IMR-90 (cell line): Measurements from ENCODE around the gene NKAIN1. TPM values are rescaled to one million over a fixed set of nuclear protein-coding genes. Genes with fewer than 3 reads are reported as not detected.

Experiments used
- ATAC-seq: fragments of 200-7000 bp; cut with Tn5 transposase; 2 replicates; pipeline ENCODE4 v1.9.1; 2020; ENCODE audit warnings: low read depth, mild to moderate bottlenecking, moderate library complexity
- BruUV-seq: library from RNA; stranded (reverse); fragments of 400-500 nt; replicated peaks from 2 replicates; lab custom pipeline; 2021; lab: Mats Ljungman, UMichigan
- CTCF ChIA-PET: fragments of 300-600 bp; formaldehyde crosslinking; extraction: SDS; loops from one replicate; lab custom pipeline; 2021; ENCODE audit warnings: antibody characterized with exemption; lab: Yijun Ruan, JAX
- POLR2A ChIA-PET: fragments of 300-600 bp; sonication (Branson Sonifier 250); formaldehyde crosslinking; loops from one replicate; lab custom pipeline; 2022; ENCODE audit warnings: antibody characterized with exemption; ENCODE audit not compliant: unreplicated experiment; lab: Charles Lee
- DNase-seq: peaks from one replicate; pipeline ENCODE4 v3.0.0; 2013
- H2AFZ ChIP-seq: replicated peaks from 2 replicates; pipeline ENCODE3; 2013; ENCODE audit warnings: low read length, mild to moderate bottlenecking; ENCODE audit not compliant: poor library complexity
- H2AK5ac ChIP-seq: 2 replicates; pipeline ENCODE4 v1.6.1; 2013; ENCODE audit warnings: low read depth, low read length, inconsistent platforms
- H2AK9ac ChIP-seq: replicated peaks from 2 replicates; pipeline ENCODE3; 2013; ENCODE audit warnings: mild to moderate bottlenecking, low read depth, low read length, moderate library complexity; ENCODE audit not compliant: poor library complexity
- H2BK120ac ChIP-seq: 2 replicates; pipeline ENCODE4 v1.6.1; 2013; ENCODE audit warnings: low read depth, low read length, inconsistent platforms
- H2BK15ac ChIP-seq: 3 replicates; pipeline ENCODE4 v1.6.1; 2013; ENCODE audit warnings: low read depth, low read length, inconsistent platforms
- H2BK20ac ChIP-seq: 2 replicates; pipeline ENCODE4 v1.6.1; 2013; ENCODE audit warnings: low read depth, mild to moderate bottlenecking, inconsistent platforms, low read length, moderate library complexity
- H2BK5ac ChIP-seq: 2 replicates; pipeline ENCODE4 v1.6.1; 2013; ENCODE audit warnings: mild to moderate bottlenecking, low read depth, low read length, inconsistent platforms; ENCODE audit not compliant: poor library complexity, severe bottlenecking
- H3K14ac ChIP-seq: replicated peaks from 2 replicates; pipeline ENCODE4 v1.6.1; 2013; ENCODE audit warnings: low read depth, low read length, inconsistent platforms
- H3K18ac ChIP-seq: 2 replicates; pipeline ENCODE4 v1.6.1; 2013; ENCODE audit warnings: low read depth, low read length, control low read depth
- H3K23ac ChIP-seq: 2 replicates; pipeline ENCODE4 v1.6.1; 2013; ENCODE audit warnings: low read depth, low read length, inconsistent platforms
- H3K27ac ChIP-seq: 2 replicates; pipeline ENCODE4 v1.5.1; 2013; ENCODE audit warnings: mild to moderate bottlenecking, control low read depth, low read length; ENCODE audit not compliant: insufficient read depth
- H3K27me3 ChIP-seq: 2 replicates; pipeline ENCODE4 v1.6.1; 2013; ENCODE audit warnings: low read length; ENCODE audit not compliant: control insufficient read depth, insufficient read depth
- H3K36me3 ChIP-seq: 2 replicates; pipeline ENCODE4 v1.6.1; 2013; ENCODE audit warnings: low read length, mixed read lengths; ENCODE audit not compliant: control insufficient read depth, insufficient read depth
- H3K4ac ChIP-seq: 2 replicates; pipeline ENCODE4 v1.6.1; 2013; ENCODE audit warnings: low read depth, low read length, inconsistent platforms
- H3K4me1 ChIP-seq: 2 replicates; pipeline ENCODE4 v1.6.1; 2013; ENCODE audit warnings: low read length, mixed read lengths; ENCODE audit not compliant: control insufficient read depth, insufficient read depth
- H3K4me2 ChIP-seq: 2 replicates; pipeline ENCODE4 v1.6.1; 2013; ENCODE audit warnings: low read depth, mild to moderate bottlenecking, control low read depth, low read length, moderate library complexity
- H3K4me3 ChIP-seq: 2 replicates; pipeline ENCODE4 v1.5.1; 2013; ENCODE audit warnings: low read depth, mild to moderate bottlenecking, control low read depth, low read length, moderate library complexity; ENCODE audit not compliant: insufficient read depth
- H3K56ac ChIP-seq: 2 replicates; pipeline ENCODE4 v1.6.1; 2013; ENCODE audit warnings: low read length, inconsistent platforms; ENCODE audit not compliant: insufficient read depth; ENCODE audit errors: extremely low read depth
- H3K79me1 ChIP-seq, 2 experiments: 2 replicates each; pipeline ENCODE4 v1.6.1; 2013; ENCODE audit warnings: low read length in 2 of 2, inconsistent platforms in 1 of 2, low read depth in 1 of 2
- H3K9ac ChIP-seq: 2 replicates; pipeline ENCODE4 v1.6.1; 2013; ENCODE audit warnings: low read depth, low read length, control low read depth
- H3K9me1 ChIP-seq: 2 replicates; pipeline ENCODE4 v1.6.1; 2013; ENCODE audit warnings: low read length, inconsistent platforms; ENCODE audit not compliant: insufficient read depth
- H3K9me3 ChIP-seq: 2 replicates; pipeline ENCODE4 v1.6.1; 2013; ENCODE audit warnings: low read length; ENCODE audit not compliant: control insufficient read depth, insufficient read depth
- H4K20me1 ChIP-seq: 2 replicates; pipeline ENCODE4 v1.6.1; 2013; ENCODE audit warnings: low read length, inconsistent platforms; ENCODE audit not compliant: insufficient read depth
- H4K5ac ChIP-seq: 2 replicates; pipeline ENCODE4 v1.6.1; 2013; ENCODE audit warnings: mild to moderate bottlenecking, low read depth, low read length, control low read depth
- H4K8ac ChIP-seq, 2 experiments: 2 replicates each; pipeline ENCODE4 v1.6.1; 2013; ENCODE audit warnings: low read depth in 2 of 2, low read length in 2 of 2, control low read depth in 1 of 2, inconsistent platforms in 1 of 2
- H4K91ac ChIP-seq: 2 replicates; pipeline ENCODE4 v1.6.1; 2013; ENCODE audit warnings: low read depth, low read length, inconsistent platforms; ENCODE audit not compliant: insufficient read depth
- BHLHE40 ChIP-seq: fragments of 150-350 bp; IDR thresholded peaks from 2 replicates; pipeline ENCODE4 v1.6.1; 2016; ENCODE audit warnings: mild to moderate bottlenecking, low read depth, low read length
- CEBPB ChIP-seq: IDR thresholded peaks from 2 replicates; pipeline ENCODE4 v1.6.1; 2012; ENCODE audit warnings: low read depth, low read length, improper control_type of control experiment
- CHD1 ChIP-seq: IDR thresholded peaks from 2 replicates; pipeline ENCODE4 v1.6.1; 2012; ENCODE audit warnings: low read depth, low read length, improper control_type of control experiment
- CTCF ChIP-seq: conservative IDR thresholded peaks from 2 replicates; pipeline ENCODE4 v1.5.1; 2012; ENCODE audit warnings: mild to moderate bottlenecking, low read depth, low read length, improper control_type of control experiment
- ELK1 ChIP-seq: fragments of 150-350 bp; IDR thresholded peaks from 2 replicates; pipeline ENCODE4 v1.6.1; 2016; ENCODE audit warnings: low read depth, mild to moderate bottlenecking, low read length, moderate library complexity, borderline replicate concordance
- FOS ChIP-seq: fragments of 150-350 bp; IDR thresholded peaks from 2 replicates; pipeline ENCODE4 v1.6.1; 2016; ENCODE audit warnings: low read depth, low read length
- MAZ ChIP-seq: IDR thresholded peaks from 2 replicates; pipeline ENCODE4 v1.6.1; 2012; ENCODE audit warnings: low read depth, mild to moderate bottlenecking, low read length, improper control_type of control experiment, moderate library complexity, borderline replicate concordance
- MXI1 ChIP-seq: IDR thresholded peaks from 2 replicates; pipeline ENCODE4 v1.6.1; 2012; ENCODE audit warnings: low read depth, mild to moderate bottlenecking, low read length, moderate library complexity, borderline replicate concordance
- NFE2L2 ChIP-seq: fragments of 150-350 bp; IDR thresholded peaks from 2 replicates; pipeline ENCODE4 v1.6.1; 2016; ENCODE audit warnings: low read depth, mild to moderate bottlenecking, low read length
- POLR2A ChIP-seq: IDR thresholded peaks from 2 replicates; pipeline ENCODE4 v1.6.1; 2012; ENCODE audit warnings: mild to moderate bottlenecking, low read depth, low read length
- RAD21 ChIP-seq: IDR thresholded peaks from 2 replicates; pipeline ENCODE4 v1.6.1; 2012; ENCODE audit warnings: low read length, improper control_type of control experiment
- RCOR1 ChIP-seq: IDR thresholded peaks from 2 replicates; pipeline ENCODE4 v1.6.1; 2012; ENCODE audit warnings: mild to moderate bottlenecking, low read length, improper control_type of control experiment; ENCODE audit not compliant: insufficient replicate concordance
- RFX5 ChIP-seq: IDR thresholded peaks from 2 replicates; pipeline ENCODE4 v1.8.0; 2012; ENCODE audit warnings: low read depth, mild to moderate bottlenecking, low read length, moderate library complexity
- SMC3 ChIP-seq: fragments of 150-350 bp; IDR thresholded peaks from 2 replicates; pipeline ENCODE4 v1.6.1; 2016; ENCODE audit warnings: low read depth, mild to moderate bottlenecking, antibody characterized with exemption, low read length, moderate library complexity
- USF2 ChIP-seq: fragments of 150-350 bp; IDR thresholded peaks from 2 replicates; pipeline ENCODE4 v1.6.1; 2017; ENCODE audit warnings: mild to moderate bottlenecking, antibody characterized with exemption, low read length, low read depth
- WGBS, 2 experiments: methylation state at CpG; one replicate each; pipeline versions ENCODE4 v1.1.5 to v1.1.7; 2013; ENCODE audit warnings: missing lambda C conversion rate in 2 of 2; ENCODE audit not compliant: insufficient read length in 1 of 2; ENCODE audit errors: extremely low coverage in 2 of 2; 5-methylcytosine and 5-hydroxymethylcytosine counted together
- dilution Hi-C: fragments of 300-500 bp; cut with HindIII; formaldehyde crosslinking; loops from one replicate; pipeline ENCODE4 v1.14.3; 2018; ENCODE audit warnings: low sequenced_read_pairs; ENCODE audit not compliant: unreplicated experiment
- in situ Hi-C: fragments of 300-500 bp; cut with MboI; formaldehyde crosslinking; loops from 3 replicates; pipeline ENCODE4 v1.14.3; 2019; ENCODE audit warnings: low sequenced_read_pairs, inconsistent platforms, mixed read lengths
- intact Hi-C: fragments of 100-400 bp; cut with micrococcal nuclease; formaldehyde crosslinking; loops from 2 replicates; pipeline ENCODE4 v1.10.0; 2022
- polyA plus RNA-seq, 3 experiments: library from polyadenylated mRNA; depleted of rRNA; stranded (reverse); fragments of >200 nt; gene quantifications; 2 replicates each; pipeline ENCODE4 v1.2.3, GENCODE V29; 2012; ENCODE audit warnings: low replicate concordance in 1 of 3
- total RNA-seq: library from RNA; depleted of rRNA; stranded (reverse); fragments of >200 nt; gene quantifications from 2 replicates; pipeline ENCODE4 v1.2.3, GENCODE V29; 2012

Gene NKAIN1
- total and polyA plus RNA-seq, 2 of the 4 experiments (the other 2 are of a cell fraction): under 0.01 to 0.09 TPM

GRCh38 chr1:31199236-31199790 is 40.4 kb downstream of the NKAIN1 start:
- no peaks in the 10 kb centered on the region for H4K20me1 ChIP-seq
- H3K27me3 ChIP-seq: peaks cover 14% of the 10 kb centered on the region; the same call in 1 of the 2 replicates
- H4K91ac ChIP-seq: no peak overlapping the region
- H3K27ac ChIP-seq: no peak overlapping the region
- no peaks in the 10 kb centered on the region for H3K36me3 ChIP-seq
- H2BK120ac ChIP-seq: no peak overlapping the region
- H4K8ac ChIP-seq: no peak overlapping the region
- DNase-seq: no peak
- no peak overlapping the region for H3K23ac ChIP-seq
- no peak overlapping the region for H3K14ac ChIP-seq
- H3K9me1 ChIP-seq: no peaks in the 10 kb centered on the region
- TF ChIP-seq MAZ (no peak), RAD21 (no peak), CTCF (no peak), MXI1 (no peak), ELK1 (no peak), CHD1 (no peak), BHLHE40 (no peak), FOS (no peak), RFX5 (no peak), USF2 (no peak), RCOR1 (no peak), CEBPB (no peak), POLR2A (no peak), NFE2L2 (no peak), SMC3 (no peak)
- no peaks in the 10 kb centered on the region for H3K79me1 ChIP-seq
- no peak overlapping the region for H4K5ac ChIP-seq
- intact Hi-C loops (no loop called here), dilution Hi-C loops (no loop called here), in situ Hi-C loops (no loop called here)
- no peak overlapping the region for H3K4me3 ChIP-seq
- no peak for ATAC-seq
- no peak overlapping the region for H2AK5ac ChIP-seq
- no peak overlapping the region for H2AFZ ChIP-seq
- no peak overlapping the region for H2AK9ac ChIP-seq
- WGBS, 2 experiments: no CpG with 5 or more reads among the region's 8 CpGs
- no peak overlapping the region for H2BK5ac ChIP-seq
- CTCF ChIA-PET: interaction anchor here (0.6 kb wide), 1 partner anchor 14 kb away, joined by 3 read pairs; no protein-coding TSS in a partner anchor
- POLR2A ChIA-PET: no interaction called here
- H2BK20ac ChIP-seq: no peak overlapping the region
- H3K56ac ChIP-seq: no peak overlapping the region
- peaks cover 2% of the 10 kb centered on the region; the same call in 1 of the 2 replicates for H3K4me1 ChIP-seq
- BruUV-seq: no TSS peak
- no peak overlapping the region for H3K18ac ChIP-seq
- no peak overlapping the region for H2BK15ac ChIP-seq
- no peak overlapping the region for H3K4me2 ChIP-seq
- no peak overlapping the region for H3K9ac ChIP-seq
- no peaks in the 10 kb centered on the region for H3K9me3 ChIP-seq
- H3K4ac ChIP-seq: no peak overlapping the region
